NCI-H446 (cell line): ENCODE measurements around the gene IGFL2.
"Not testable (repeated sequence)": the region's sequence is repeated elsewhere in the genome, so short reads cannot be mapped to it uniquely, and the experiment has no call there.

Experiments
- DNase-seq, 2 experiments: peaks; one replicate each; lab custom pipeline; 2025; lab: John Stamatoyannopoulos, UW

Gene IGFL2

DNA sequence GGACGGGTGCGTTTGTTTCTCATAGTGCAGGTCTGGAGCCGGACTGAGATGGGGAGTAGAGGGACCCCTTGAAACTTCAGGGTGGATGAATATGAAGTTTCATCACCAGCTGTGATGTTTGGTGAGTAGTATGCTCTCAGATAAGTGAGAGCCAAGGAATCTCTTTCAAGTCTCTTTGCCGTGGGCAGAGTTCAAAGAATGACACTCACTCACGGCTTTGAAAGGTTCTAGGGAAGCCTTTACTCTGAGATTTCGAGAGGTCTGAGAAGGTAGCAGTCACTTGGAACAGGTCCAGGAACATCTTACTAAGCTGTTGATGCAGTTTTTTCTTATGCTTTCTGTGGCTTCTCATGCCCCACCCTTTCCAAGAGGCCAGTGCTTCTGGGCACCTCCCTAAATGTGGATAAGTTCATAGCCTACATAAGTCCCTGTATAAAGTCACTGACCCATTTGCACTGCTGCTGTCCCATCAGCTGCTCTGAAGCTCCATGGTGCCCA, at the start of gene IGFL2:
Gene IGFL2 (plus strand): TSS at position 448 of the 498 bp plus-strand sequence. CDS start 41 bp downstream, at position 489.
- DNase-seq = no peak

DNA sequence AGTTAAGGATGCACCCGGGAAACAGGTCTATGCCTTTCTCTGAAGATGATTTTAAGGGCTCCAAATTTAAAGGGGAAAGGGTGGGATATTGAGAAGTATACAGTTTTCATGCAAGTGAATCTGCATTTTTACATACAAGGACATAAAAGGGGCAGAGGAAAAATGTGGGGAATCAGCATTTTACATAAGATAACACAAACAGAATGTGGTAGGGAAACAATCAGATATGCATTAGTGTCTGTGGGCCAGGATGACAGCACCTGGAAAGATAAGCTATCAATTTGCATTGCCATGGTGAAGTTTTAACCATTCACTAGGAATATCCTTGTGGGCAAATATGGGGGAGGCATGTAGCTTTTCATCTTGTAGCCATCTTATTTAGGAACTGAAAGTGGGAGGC, 47.7 kb upstream of the IGFL2 start:
- no peak for DNase-seq

DNA sequence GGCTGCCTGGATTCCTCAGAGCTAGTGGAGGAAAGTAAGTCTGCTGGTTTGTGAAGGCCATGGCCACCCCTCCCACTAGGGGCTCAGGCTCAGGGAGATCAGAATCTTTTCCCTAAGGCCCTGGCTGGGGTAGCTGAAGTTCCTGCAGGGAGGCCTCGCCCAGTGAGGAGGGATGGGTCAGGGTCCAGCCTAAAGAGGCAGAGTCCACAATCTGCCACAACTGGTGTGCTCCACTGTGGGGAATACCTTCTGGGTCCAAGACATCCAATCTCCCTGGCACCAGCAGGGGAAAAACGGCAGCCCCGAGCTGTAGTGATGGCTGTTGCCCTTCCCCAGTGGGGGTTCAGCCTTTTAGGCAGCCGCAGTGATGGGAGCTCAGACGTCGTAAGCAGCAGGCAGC, 46.7 kb upstream of the IGFL2 start:
- DNase-seq = no peak

- not testable (repeated sequence) for DNase-seq
Measured at GRCh38 chr19:46102333-46102732, 45.7 kb upstream of the IGFL2 start.

DNA sequence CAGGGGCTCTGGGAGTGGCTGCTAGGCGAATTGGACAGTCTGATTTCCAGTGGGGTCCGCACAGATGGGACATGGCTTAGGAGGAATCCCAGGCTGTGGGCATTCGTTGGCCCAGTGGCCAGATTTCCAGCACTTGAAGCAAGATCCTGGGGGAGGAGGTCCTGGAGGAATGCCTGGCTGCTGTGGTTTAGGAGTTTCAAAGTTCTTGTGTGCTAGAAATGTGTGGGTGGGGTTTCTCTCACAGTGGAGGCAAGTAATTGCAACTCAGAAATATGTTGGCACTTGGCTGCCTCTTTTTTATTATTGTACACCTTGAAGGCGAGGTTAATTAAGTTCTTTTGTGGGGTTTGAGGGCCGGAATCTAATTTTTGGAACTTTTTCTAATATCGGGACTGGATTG, 40.7 kb upstream of the IGFL2 start:
- DNase-seq = no peak

DNA sequence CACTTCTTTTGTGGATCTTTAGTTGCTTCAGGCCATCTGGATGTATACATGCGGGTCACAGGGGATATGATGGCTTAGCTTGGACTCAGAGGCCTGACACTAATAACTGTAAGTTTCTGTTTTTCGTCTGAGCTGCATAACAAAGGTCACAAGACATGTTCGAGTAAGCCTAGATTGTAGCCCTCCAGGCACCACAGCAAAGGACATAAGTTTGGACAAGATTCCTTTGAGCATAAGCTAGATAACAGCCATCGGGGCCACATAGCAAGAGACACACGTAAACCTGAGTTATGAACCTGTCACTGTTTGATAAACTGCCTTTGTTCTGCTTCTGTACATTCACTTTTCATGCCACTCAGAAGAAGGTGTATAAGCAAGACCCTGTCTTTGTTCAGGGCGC, 38.2 kb upstream of the IGFL2 start:
- DNase-seq = no peak

DNA sequence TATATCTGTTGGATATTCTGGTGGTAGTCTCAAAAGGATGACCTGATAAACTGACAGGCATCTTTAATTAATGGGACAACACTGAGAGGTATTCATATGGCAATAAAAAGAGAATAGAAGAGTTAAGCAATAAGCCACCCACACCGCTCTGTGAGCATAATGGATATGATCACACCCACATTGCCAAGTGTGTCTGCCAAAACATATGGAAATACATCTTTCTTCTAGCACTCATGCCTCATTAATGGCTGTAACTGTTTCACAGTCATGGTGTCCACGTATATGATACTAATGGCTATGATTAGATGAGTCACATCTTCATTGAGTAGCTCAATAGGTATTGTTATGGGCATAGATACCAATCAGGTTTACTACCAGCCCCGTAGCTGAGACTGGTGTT, 36.7 kb upstream of the IGFL2 start:
- no peak for DNase-seq

- no peak for DNase-seq
Measured at GRCh38 chr19:46112527-46112926, 35.5 kb upstream of the IGFL2 start.

DNA sequence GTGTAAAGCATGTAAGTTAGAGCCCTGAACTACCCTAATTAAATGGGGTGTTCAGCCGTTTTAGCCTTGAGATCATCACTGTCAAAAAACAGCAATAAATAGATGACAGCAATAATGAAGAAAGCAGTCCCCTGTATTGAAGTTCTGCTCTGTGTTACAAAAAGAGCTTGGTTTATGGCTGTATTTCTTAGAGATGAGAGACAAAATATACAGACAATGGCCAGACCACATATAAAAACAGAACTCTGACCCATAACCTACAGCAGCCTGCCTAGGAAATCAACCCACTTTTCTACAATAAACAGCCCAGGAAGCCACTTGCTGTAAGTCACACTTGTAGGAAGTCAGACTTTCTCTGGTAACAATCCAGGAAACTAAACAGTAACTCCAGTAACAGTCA, 34.3 kb upstream of the IGFL2 start:
- no peak for DNase-seq

GRCh38 chr19:46115396-46116106, 32.5 kb upstream of the IGFL2 start:
- DNase-seq = no peak

DNA sequence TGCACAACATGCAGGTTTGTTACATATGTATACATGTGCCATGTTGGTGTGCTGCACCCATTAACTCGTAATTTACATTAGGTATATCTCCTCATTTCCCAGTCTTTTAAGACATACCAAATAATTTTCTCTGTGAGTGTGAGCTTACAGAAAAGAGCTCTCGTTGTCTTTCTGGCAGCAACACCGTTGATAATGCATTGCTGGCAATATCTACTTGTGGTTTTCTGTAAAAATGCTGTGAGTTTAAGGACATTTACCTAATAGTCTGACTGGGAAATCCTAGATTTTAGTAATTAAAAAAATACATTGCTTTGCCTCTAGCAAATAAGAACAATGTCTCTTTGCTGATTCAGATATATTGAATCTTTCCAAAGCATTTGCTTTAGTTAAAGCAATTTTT, 31.9 kb upstream of the IGFL2 start:
- no peak for DNase-seq

DNA sequence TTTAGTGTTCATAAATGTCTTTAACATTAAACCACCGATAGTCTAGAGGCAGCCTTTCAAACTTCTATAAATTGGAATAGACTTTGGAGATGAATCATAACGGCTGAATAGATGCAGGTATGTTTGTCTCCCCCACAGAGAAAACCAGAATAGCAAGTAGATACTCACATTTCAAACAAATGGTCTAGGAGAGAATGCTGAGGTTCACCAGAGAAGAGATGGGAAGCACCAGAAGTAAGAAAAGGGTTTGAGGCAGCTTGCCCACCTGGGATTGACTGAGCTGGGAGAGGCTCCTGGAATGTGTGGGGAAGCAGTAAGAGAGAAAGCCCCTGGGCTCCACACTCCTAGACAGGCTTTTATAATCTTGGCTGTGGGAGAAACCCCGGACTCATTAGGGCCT, 29.9 kb upstream of the IGFL2 start:
- DNase-seq = no peak

GRCh38 chr19:46124638-46125115, 23.4 kb upstream of the IGFL2 start, which contains the start of gene IGFL3:
Gene IGFL3 (minus strand): TSS chr19:46124688. CDS start chr19:46124649, 39 bp downstream.
- no peak for DNase-seq

GRCh38 chr19:46125447-46125846, 22.6 kb upstream of the IGFL2 start:
- no peak for DNase-seq

DNA sequence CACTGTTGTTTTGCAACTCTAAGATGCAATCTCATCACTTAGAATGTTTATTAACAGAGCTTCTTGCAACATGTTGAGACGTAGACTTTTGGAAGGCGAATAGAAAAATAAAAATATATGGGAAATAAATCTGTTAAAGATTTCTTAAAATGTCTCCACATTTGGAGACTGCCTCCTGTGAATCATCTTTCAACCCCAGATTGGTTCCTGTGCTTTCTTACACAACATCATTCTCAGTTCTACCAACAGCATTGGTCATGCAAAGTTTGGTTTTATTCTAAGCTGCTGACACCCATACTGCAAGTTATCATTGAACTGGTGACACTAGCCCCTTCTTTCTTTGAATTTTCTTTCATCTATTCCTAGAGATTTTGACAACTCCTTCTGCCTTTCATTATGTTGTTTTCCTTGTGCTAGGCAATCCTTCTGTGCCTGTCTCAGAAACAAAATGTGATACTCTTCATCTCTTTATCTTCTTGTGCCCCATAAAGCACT, 21.9 kb upstream of the IGFL2 start:
- no peak for DNase-seq

DNA sequence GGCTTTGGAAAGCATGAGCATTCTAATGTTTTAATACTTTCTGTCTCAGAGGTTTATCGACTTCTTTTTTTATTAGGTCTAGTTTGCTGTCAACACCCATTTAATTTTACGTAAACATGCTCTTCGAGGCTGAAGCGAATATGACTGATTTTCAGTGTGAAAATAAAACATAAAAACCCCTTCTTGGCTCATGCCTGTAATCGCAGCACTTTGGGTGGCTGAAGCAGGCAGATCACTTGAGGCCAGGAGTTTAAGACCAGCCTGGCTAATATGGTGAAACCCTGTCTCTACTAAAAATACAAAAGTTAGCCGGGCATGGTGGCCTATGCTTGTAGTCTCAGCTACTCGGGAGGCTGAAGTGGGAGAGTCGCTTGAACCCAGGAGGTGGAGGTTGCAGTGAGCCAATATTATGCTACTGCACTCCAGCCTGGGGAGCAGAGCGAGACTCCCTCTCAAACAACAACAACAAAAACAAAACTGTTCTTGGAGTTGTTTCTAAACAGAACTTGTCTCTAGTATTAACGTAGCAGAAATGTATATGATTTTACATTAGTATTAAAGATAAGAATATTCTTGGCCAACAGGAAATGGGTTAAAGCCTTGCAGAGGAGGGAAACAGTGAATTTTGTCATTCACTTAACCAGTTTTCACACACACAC, 16.4 kb upstream of the IGFL2 start:
- DNase-seq = no peak

- DNase-seq = no peak
Measured at GRCh38 chr19:46132508-46133100, 15.4 kb upstream of the IGFL2 start.

DNA sequence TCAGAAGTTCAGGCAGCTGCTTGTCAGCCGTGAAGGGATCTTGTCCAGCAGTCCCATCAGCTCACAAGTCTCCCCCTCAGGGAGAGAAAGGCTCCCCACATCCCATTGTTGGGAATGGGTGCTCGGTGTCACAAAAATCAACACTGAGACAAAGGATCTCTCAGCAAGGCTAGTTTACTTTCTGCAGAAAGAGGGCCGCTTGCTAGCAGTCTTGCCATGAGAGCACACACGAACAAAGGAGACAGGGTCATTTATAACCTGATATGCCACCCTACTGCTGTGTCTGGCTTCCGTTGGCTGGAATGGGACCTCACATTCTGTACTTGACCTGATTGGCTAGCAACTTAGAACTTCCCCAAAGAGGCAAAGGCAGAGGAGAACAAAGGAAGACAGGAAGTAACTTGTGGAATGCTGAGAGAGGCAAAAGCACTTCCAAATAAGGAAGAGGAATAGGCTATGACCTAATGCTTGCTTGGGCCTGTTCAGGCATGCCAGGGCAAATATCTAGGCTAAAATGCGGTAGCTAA, 14.9 kb upstream of the IGFL2 start:
- DNase-seq = peak; percentile 17 to 56

- DNase-seq = no peak
Measured at GRCh38 chr19:46133777-46134241, 14.2 kb upstream of the IGFL2 start.

- DNase-seq = no peak
Measured at GRCh38 chr19:46134527-46134926, 13.5 kb upstream of the IGFL2 start.

GRCh38 chr19:46137915-46138473, 10.0 kb upstream of the IGFL2 start:
- no peak for DNase-seq

DNA sequence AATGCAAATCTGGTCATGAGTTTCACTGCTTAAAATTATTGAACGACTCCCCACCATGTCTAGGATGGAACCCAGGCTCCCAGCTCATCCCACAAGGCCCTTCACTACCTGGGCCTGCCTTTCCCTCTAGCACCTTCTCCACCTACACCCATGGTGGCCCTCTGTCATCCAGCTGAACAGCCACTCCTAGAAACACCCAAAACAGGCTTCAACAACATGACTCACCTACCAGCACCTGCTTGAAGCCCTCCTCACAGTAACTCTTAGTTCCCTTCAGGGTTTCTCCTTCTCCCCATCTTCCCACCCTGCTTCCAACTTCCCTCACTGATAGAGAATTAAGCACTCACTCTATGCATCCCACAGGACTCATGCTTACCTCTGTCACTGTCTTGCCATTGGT, 6.6 kb upstream of the IGFL2 start:
- no peak for DNase-seq
